ENCODE data around the gene DYDC2. TPM values are rescaled to one million over a fixed set of nuclear protein-coding genes. Genes with fewer than 3 reads are reported as not detected.

DYDC2 gene
- total RNA-seq, 1 experiment from 2014 or later = not detected

- BruUV-seq (replicated peaks) = no TSS peak
- Histone ChIP-seq H3K4me3 (ENCODE audit: low read depth in 2 of 2, low read length in 2 of 2) (no peak overlapping the region), H3K36me3 (ENCODE audit: control insufficient read depth, insufficient read depth, low read length) (no peaks in the 10 kb centered on the region), H3K27me3 (ENCODE audit: control insufficient read depth, insufficient read depth, low read length) (peaks cover 3% of the 10 kb centered on the region; the same call in 1 of the 2 replicates), H3K4me1 (ENCODE audit: control insufficient read depth, insufficient read depth, low read length) (no peaks in the 10 kb centered on the region), H3K9me3 (ENCODE audit: control insufficient read depth, insufficient read depth, low read depth, low read length) (no peaks in the 10 kb centered on the region), H3K27ac (ENCODE audit: low read length) (no peak overlapping the region)
- intact Hi-C loops (cut with micrococcal nuclease; ENCODE audit: unreplicated experiment) (no loop called here), in situ Hi-C loops (cut with HindIII; ENCODE audit: low pct_unique_long_range_greater_than_20kb, low sequenced_read_pairs) (no loop called here)
- POLR2A ChIA-PET = no interaction called here
- DNase-seq (ENCODE audit: low read depth, low spot score) = no peak
- TF ChIP-seq REST (IDR thresholded peaks at IDR 0.05; ENCODE audit: insufficient read depth in 1 of 2, low read depth in 2 of 2, low read length in 1 of 2) (no peak), SIN3A (IDR thresholded peaks at IDR 0.05; ENCODE audit: borderline replicate concordance, insufficient read depth, low read depth, low read length) (no peak), CTCF (IDR thresholded peaks at IDR 0.05) (no peak), TCF7L2 (IDR thresholded peaks at IDR 0.05; ENCODE audit: low read depth, low read length) (no peak), POLR2AphosphoS5 (IDR thresholded peaks at IDR 0.05; ENCODE audit: low read depth, low read length) (no peak)
- ATAC-seq = no peak
- CTCF ChIA-PET = interaction anchor here (0.5 to 1.8 kb wide), 3 partner anchors 14 to 1342 kb away, joined by 3 to 5 read pairs (median 4); no protein-coding TSS in a partner anchor
Observed at GRCh38 chr10:80392250-80392649, 35.7 kb downstream of the DYDC2 start.

GRCh38 chr10:80394358-80394916 lies 37.9 kb downstream of the DYDC2 start:
- DNase-seq (ENCODE audit: low read depth, low spot score) = no peak
- ChIA-PET POLR2A (no interaction called here), CTCF (no interaction called here)
- Histone ChIP-seq H3K9me3 (ENCODE audit: control insufficient read depth, insufficient read depth, low read depth, low read length) (no peaks in the 10 kb centered on the region), H3K4me1 (ENCODE audit: control insufficient read depth, insufficient read depth, low read length) (no peaks in the 10 kb centered on the region), H3K27me3 (ENCODE audit: control insufficient read depth, insufficient read depth, low read length) (no peaks in the 10 kb centered on the region), H3K4me3 (ENCODE audit: low read depth in 2 of 2, low read length in 2 of 2) (no peak overlapping the region), H3K27ac (ENCODE audit: low read length) (no peak overlapping the region), H3K36me3 (ENCODE audit: control insufficient read depth, insufficient read depth, low read length) (no peaks in the 10 kb centered on the region)
- in situ Hi-C loops (cut with HindIII; ENCODE audit: low pct_unique_long_range_greater_than_20kb, low sequenced_read_pairs) = no loop called here
- TF ChIP-seq CTCF (IDR thresholded peaks at IDR 0.05) (no peak), POLR2AphosphoS5 (IDR thresholded peaks at IDR 0.05; ENCODE audit: low read depth, low read length) (no peak), REST (IDR thresholded peaks at IDR 0.05; ENCODE audit: insufficient read depth in 1 of 2, low read depth in 2 of 2, low read length in 1 of 2) (no peak), TCF7L2 (IDR thresholded peaks at IDR 0.05; ENCODE audit: low read depth, low read length) (no peak)
- intact Hi-C loops (cut with micrococcal nuclease; ENCODE audit: unreplicated experiment) = no loop called here
- no TSS peak for BruUV-seq (replicated peaks)
- ATAC-seq = no peak
